Umbilical cord (tissue), 2 donors: Measurements from ENCODE around the gene GNAI2. TPM values are rescaled to one million over a fixed set of nuclear protein-coding genes. Genes with fewer than 3 reads are reported as not detected.
"Not testable (repeated sequence)": the region's sequence is repeated elsewhere in the genome, so short reads cannot be mapped to it uniquely, and the experiment has no call there.

Experiments used
- DNase-seq: peaks from one replicate; pipeline ENCODE4 v3.0.0-alpha.2; 2015; ENCODE audit warnings: low spot score
- total RNA-seq: library from RNA; depleted of rRNA; stranded (reverse); fragments of >200 nt; gene quantifications from one replicate; pipeline ENCODE4 v1.2.3, GENCODE V29; 2014; ENCODE audit warnings: low replicate concordance; ENCODE audit not compliant: insufficient read depth

The GNAI2 gene
- total RNA-seq, 1 donor from 2014 or later: 93.9 TPM

- DNase-seq: no peak
These were observed 9.3 kb downstream of the GNAI2 start for GRCh38 chr3:50245251-50245745.

DNA sequence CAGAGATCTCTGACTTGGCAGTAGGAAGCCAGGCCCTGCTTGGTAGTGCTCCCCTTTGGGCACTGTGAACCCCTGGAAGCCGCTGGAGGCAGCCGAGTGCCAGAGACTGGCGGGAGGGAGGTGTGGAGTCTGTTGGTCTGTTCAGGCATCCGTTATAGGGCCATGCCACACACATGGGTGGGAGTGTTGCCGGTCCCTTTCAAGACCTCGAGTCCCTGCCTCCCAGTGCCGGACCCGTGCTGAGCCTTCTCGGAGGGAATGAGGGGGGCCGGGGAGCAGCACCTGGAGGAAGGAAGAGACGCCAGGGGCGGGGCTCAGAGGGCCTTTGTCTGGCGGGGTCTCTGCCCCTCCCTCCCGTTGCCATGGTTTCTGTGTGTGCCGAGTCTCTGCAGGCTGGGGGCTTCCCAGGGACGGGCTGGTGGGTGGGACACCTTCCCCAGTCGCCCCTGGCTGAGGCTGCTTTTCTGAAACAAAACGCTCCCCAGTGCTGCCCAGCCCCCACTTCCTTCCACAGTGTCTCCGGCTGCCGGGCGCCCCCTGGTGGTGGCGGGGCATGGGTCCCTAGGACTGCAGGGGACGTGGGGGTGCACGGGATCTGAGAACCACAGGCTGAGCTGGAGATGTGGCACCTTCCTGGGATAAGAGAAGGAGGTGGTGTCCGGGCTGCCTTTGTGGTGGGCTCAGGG is 10.0 kb downstream of the GNAI2 start:
- DNase-seq: peak; percentile 88

DNA sequence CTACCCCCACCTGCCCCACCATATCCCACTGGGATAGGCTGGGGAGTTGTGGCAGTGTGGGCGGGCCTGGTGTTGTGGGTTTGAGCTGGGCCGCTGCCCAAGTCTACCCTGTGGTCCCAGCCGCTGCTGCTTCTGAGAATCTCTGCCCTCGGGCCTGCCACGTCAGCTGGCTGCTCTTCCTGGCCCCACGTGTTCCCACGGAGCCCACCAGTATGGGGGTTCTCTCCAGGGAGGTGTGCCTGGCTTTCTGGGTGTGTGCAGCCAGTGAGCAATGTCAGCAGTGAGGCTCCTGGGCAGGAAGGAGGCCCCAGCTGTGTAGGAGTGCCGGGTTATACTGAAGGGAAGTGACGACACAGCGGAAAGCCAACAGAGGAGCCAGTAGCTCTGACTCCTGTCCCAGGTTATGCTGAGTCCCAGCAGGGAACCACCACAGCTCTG is 10.5 kb downstream of the GNAI2 start:
- peak; percentile 86 for DNase-seq

- DNase-seq: no peak
These were observed 12.4 kb downstream of the GNAI2 start for GRCh38 chr3:50248387-50248786.

DNA sequence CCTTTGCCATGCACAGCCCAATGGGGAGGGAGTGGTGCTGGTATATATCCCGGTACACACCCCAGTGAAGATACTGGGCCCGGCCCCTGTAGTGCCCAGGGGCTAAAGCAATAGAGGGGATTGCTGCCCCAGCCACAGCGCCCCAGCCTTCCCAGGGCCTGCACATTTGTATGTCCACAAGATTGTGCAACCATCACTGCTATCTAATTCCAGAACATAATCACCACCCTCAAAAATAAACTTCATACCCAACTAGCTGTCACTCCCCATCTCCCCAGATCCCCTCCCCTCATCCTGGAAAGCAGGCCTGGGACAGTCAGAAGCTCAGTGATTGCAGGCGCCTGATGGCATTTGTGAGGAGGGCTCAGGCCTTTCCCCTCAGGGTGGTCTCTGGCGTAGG is 13.5 kb downstream of the GNAI2 start:
- no peak for DNase-seq

GRCh38 chr3:50250514-50250913 is 14.5 kb downstream of the GNAI2 start:
- no peak for DNase-seq

- no peak for DNase-seq
These were observed 15.2 kb downstream of the GNAI2 start for GRCh38 chr3:50251220-50251619.

DNA sequence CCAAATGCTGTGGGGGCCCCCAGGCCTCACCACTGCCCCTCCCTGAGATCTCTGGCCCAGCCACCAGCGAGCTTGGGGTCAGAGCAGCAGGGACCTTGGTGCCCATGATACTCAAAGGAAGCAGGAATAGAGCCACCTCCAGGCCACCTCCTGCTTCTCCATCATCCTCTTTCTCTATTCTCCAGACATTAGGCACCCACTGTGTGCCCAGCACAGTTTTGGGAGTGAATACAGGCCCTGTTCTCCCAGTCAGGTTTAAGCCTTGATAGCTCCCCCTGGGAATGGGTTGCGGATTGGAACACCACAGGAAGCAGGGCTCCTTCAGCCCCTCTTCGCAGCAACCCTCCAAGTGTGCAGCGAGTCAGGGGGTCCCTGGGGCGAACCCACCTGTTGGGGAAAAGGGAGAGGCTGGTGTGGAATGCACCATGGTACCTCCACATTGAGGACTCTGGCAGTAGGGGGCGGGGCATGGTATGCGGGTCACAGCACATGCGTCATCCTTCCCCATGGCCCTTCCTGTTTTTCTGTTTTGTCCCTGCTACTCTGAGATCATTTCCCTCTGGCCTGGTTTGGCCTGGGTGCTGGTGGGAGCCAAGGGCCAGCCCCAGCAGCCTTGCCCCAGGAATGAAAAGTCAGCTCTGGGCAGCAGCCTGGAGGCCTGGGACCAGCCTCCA is 18.7 kb downstream of the GNAI2 start:
- DNase-seq: no peak

- no peak for DNase-seq
These were observed 19.2 kb downstream of the GNAI2 start for GRCh38 chr3:50255251-50255615.

DNA sequence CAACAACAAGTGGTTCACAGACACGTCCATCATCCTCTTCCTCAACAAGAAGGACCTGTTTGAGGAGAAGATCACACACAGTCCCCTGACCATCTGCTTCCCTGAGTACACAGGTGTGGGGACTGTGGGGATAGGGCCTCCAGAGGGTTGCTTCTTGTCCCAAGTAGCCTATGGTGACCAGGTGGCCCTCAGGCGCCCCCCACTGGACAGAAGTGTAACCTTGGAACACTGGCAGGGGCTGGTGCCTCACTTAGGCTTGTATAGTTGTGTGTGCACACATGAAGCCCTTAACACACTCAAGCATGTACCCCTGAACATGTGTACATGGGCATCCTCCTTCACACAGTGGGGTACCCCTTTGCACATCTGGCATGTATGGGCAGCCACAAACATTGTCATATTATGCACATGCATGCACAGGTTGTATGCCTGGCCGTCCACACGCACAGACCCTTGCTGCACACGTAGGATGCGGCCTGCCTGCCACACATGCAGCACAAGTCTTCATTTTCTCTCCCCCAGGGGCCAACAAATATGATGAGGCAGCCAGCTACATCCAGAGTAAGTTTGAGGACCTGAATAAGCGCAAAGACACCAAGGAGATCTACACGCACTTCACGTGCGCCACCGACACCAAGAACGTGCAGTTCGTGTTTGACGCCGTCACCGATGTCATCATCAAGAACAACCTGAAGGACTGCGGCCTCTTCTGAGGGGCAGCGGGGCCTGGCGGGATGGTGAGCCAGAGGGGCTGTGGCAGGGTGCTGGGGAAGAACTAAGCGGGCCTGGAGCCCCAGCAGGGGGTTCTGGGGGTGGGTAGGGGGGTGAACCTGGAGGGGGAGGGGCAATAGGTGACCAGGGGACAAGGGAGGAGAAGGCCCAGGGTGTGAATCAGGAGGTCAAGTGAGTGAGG is 21.2 kb downstream of the GNAI2 start:
- DNase-seq: no peak

DNA sequence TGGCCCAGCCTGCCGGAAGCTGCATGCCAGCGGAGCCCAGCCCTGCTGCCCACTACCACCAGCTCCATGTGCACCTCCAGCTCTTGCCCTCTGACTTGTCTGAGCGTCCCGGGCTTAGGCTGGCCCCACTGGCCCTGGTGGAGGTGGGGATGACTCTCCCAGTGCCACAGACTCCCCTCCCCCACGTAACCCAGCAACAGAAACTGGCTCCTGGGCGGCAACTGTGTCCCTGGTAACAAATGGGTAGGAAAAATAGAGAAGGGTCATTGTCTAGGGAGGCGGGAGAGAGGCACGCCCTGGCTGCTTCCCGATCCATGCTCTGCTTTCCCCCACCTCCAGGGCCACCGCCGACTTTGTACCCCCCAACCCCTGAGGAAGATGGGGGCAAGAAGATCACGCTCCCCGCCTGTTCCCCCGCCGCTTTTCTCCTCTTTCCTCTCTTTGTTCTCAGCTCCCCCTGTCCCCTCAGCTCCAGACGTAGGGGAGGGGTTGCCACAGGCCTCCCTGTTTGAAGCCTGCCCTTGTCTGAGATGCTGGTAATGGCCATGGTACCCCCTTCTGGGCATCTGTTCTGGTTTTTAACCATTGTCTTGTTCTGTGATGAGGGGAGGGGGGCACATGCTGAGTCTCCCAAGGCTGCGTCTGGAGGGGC is 22.2 kb downstream of the GNAI2 start:
- DNase-seq: no peak

- no peak for DNase-seq
These were observed 23.0 kb downstream of the GNAI2 start for GRCh38 chr3:50258979-50259378.

DNA sequence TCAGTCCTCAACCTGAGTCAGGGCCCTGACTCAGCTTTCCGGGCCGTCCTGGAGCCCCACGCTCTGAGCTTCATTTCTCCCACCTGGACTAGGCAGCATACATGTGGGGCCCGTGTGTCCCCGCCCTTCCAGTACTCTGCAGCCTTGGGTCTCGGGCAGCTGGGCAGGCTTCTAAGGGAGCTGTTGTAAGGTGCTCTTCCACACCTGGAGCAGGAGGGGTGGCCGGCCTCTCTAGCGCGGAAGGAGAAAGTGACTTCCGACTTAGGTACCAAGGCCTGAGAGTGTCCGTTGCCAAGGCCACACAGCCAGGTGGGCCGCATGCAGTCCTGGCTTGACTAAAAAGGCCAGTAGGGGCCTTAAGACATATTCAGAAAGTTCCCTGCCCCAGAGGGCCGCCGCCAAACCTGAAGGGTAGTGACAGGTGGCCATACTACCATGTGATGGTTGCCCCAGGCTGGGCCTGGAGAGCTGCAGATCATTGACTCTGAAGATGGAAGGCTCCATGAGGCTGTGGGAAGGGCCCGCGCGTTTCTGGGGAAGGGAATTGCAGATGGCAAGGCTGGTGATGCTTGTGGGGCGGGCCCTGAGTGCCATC is 23.5 kb downstream of the GNAI2 start:
- no peak for DNase-seq

GRCh38 chr3:50260027-50260941 is 24.3 kb downstream of the GNAI2 start:
- peak; percentile 95 for DNase-seq

DNA sequence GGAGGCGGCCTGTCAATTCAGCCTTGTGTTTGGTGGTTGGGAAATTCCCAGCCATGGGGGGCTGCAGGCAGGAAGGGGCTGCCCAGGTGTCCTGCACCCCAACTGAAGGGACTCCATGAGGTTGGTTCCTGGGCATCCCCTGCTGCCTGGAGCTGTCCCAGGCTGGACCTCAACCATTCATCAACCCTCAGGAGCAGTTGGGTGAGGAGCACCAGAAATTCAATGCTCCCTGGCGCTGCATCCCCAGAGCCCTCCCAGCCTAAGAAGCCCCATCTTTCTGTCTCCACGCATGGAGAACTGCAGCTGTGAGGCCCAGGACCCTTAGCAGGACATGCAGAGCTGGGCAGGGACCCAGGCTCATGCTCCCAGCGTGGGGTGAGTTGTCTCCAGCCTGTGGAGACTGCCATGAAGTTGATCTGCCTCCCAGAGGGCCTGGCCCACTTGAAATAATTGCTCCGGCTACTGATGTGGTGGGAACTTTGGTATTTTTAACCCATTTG is 25.0 kb downstream of the GNAI2 start:
- DNase-seq: no peak

- no peak for DNase-seq
These were observed 25.5 kb downstream of the GNAI2 start for GRCh38 chr3:50261505-50261904.

GRCh38 chr3:50262200-50262599 is 26.2 kb downstream of the GNAI2 start:
- DNase-seq: not testable (repeated sequence)

GRCh38 chr3:50262778-50263177 is 26.8 kb downstream of the GNAI2 start:
- no peak for DNase-seq

GRCh38 chr3:50263478-50264382 is 27.7 kb downstream of the GNAI2 start:
- DNase-seq: no peak
